Tibial nerve (tissue), 4 donors: ENCODE measurements around the gene XG. TPM values are rescaled to one million over a fixed set of nuclear protein-coding genes. Genes with fewer than 3 reads are reported as not detected.
"Not testable (repeated sequence)": the region's sequence is repeated elsewhere in the genome, so short reads cannot be mapped to it uniquely, and the experiment has no call there.

Experiments
- DNase-seq, 2 donors: peaks; one replicate each; pipeline ENCODE4 v3.0.0-alpha.2; 2019; ENCODE audit warnings: low spot score in 2 of 2
- H3K27ac ChIP-seq, 4 donors: fragments of 200-600 bp; sonication (generic) in 3 of 4; one replicate each; pipeline ENCODE4 v1.5.1; 2017 to 2019; ENCODE audit warnings: mild to moderate bottlenecking in 1 of 4
- H3K27me3 ChIP-seq, 2 donors: fragments of 200-600 bp; sonication (generic) in 1 of 2; one replicate each; pipeline versions ENCODE4 v1.5.1 to v1.6.0; 2017 to 2019
- H3K36me3 ChIP-seq, 3 donors: fragments of 200-600 bp; sonication (generic); one replicate each; pipeline ENCODE4 v1.5.1; 2018 to 2019
- H3K4me1 ChIP-seq, 4 donors: fragments of 200-600 bp; sonication (generic) in 3 of 4; one replicate each; pipeline ENCODE4 v1.5.1; 2017 to 2019
- H3K4me3 ChIP-seq, 4 donors: fragments of 200-600 bp; sonication (generic) in 3 of 4; one replicate each; pipeline ENCODE4 v1.5.1; 2017 to 2019; ENCODE audit warnings: mild to moderate bottlenecking in 1 of 4, moderate library complexity in 1 of 4
- H3K9me3 ChIP-seq, 4 donors: fragments of 200-600 bp; sonication (generic) in 3 of 4; one replicate each; pipeline ENCODE4 v1.5.1; 2017 to 2019
- CTCF ChIP-seq, 5 experiments: fragments of 200-600 bp in 3 of 5; fragments of 450-650 bp in 2 of 5; sonication (generic) in 3 of 5; IDR thresholded peaks; one replicate each; pipeline ENCODE4 v1.5.1; 2016 to 2019; ENCODE audit warnings: antibody characterized with exemption in 5 of 5, mild to moderate bottlenecking in 3 of 5, moderate library complexity in 2 of 5
- EP300 ChIP-seq, 2 donors: sonication (generic); formaldehyde crosslinking; IDR thresholded peaks; one replicate each; pipeline ENCODE4 v1.6.1; 2017; ENCODE audit warnings: antibody characterized with exemption in 2 of 2, mild to moderate bottlenecking in 1 of 2
- POLR2A ChIP-seq, 2 donors: fragments of 450-650 bp; IDR thresholded peaks; one replicate each; pipeline ENCODE4 v1.6.1; 2017; ENCODE audit warnings: antibody characterized with exemption in 2 of 2, mild to moderate bottlenecking in 2 of 2, moderate library complexity in 2 of 2
- WGBS, 2 donors: methylation state at CpG; one replicate each; pipeline ENCODE4 v1.1.5; 2018; 5-methylcytosine and 5-hydroxymethylcytosine counted together
- total RNA-seq, 4 donors: library from RNA; depleted of rRNA; stranded (reverse); fragments of >200 nt; gene quantifications; one replicate each; pipeline ENCODE4 v1.1.0, GENCODE V29; 2016

The XG gene
- total RNA-seq, 4 donors from 2014 or later, result 1.2 to 5.1 (median 3.1) TPM

- 59 to 61% methylated on average over 5 of the region's 5 CpGs for WGBS, 2 donors
- no peak for TF ChIP-seq POLR2A (IDR thresholded peaks at IDR 0.05)
- TF ChIP-seq CTCF (IDR thresholded peaks at IDR 0.05), result no peak
- no peak for TF ChIP-seq EP300 (IDR thresholded peaks at IDR 0.05)
- H3K9me3 ChIP-seq, result peaks cover 0 to 11% (median 0%) of the 10 kb centered on the region in 4 donors
Measured at GRCh38 chrX:2765549-2765830, 13.7 kb downstream of the XG start.

GRCh38 chrX:2766906-2767305 lies 15.1 kb downstream of the XG start:
- H3K9me3 ChIP-seq, result peaks cover 0 to 11% (median 0%) of the 10 kb centered on the region in 4 donors
- no peaks in the 10 kb centered on the region for H3K4me1 ChIP-seq
- H3K27me3 ChIP-seq, result no peaks in the 10 kb centered on the region
- WGBS, 2 donors, result 75 to 84% methylated on average over 11 of the region's 11 CpGs
- H3K36me3 ChIP-seq, result no peaks in the 10 kb centered on the region
- no peak for DNase-seq
- no peak for TF ChIP-seq CTCF (IDR thresholded peaks at IDR 0.05)
- TF ChIP-seq POLR2A (IDR thresholded peaks at IDR 0.05), result no peak
- TF ChIP-seq EP300 (IDR thresholded peaks at IDR 0.05), result no peak
- H3K4me3 ChIP-seq, result no peak overlapping the region
- H3K27ac ChIP-seq, result no peak overlapping the region

More at GRCh38 chrX:2765549-2765830, 13.7 kb downstream of the XG start:
- no peaks in the 10 kb centered on the region for H3K27me3 ChIP-seq
- no peak for DNase-seq
- H3K36me3 ChIP-seq, result no peaks in the 10 kb centered on the region
- no peak overlapping the region for H3K4me3 ChIP-seq
- H3K27ac ChIP-seq, result no peak overlapping the region
- no peaks in the 10 kb centered on the region for H3K4me1 ChIP-seq

- H3K27ac ChIP-seq, result no peak overlapping the region
- H3K9me3 ChIP-seq, result peaks cover 0 to 11% (median 0%) of the 10 kb centered on the region in 4 donors
- no peaks in the 10 kb centered on the region for H3K36me3 ChIP-seq
- WGBS, 2 donors, result 55 to 62% methylated on average over 20 to 25 of the region's 25 CpGs
- peak; percentile 21 to 32 for DNase-seq
- H3K4me1 ChIP-seq, result no peaks in the 10 kb centered on the region
- no peaks in the 10 kb centered on the region for H3K27me3 ChIP-seq
- TF ChIP-seq POLR2A (IDR thresholded peaks at IDR 0.05), result no peak
- TF ChIP-seq EP300 (IDR thresholded peaks at IDR 0.05), result no peak
- TF ChIP-seq CTCF (IDR thresholded peaks at IDR 0.05), result no peak
- no peak overlapping the region for H3K4me3 ChIP-seq
Measured at GRCh38 chrX:2767631-2768455, 16.0 kb downstream of the XG start.

GRCh38 chrX:2769615-2770014 lies 17.8 kb downstream of the XG start:
- 93 to 100% methylated on average over 1 of the region's 1 CpG for WGBS, 2 donors
- DNase-seq, result no peak
- H3K4me1 ChIP-seq, result no peaks in the 10 kb centered on the region
- H3K27ac ChIP-seq, result no peak overlapping the region
- no peaks in the 10 kb centered on the region for H3K36me3 ChIP-seq
- H3K9me3 ChIP-seq, result peaks cover 0 to 21% (median 0%) of the 10 kb centered on the region in 4 donors
- H3K4me3 ChIP-seq, result no peak overlapping the region
- H3K27me3 ChIP-seq, result no peaks in the 10 kb centered on the region
- TF ChIP-seq POLR2A (IDR thresholded peaks at IDR 0.05) (no peak), CTCF (IDR thresholded peaks at IDR 0.05) (no peak), EP300 (IDR thresholded peaks at IDR 0.05) (no peak)

GRCh38 chrX:2773166-2774055 lies 21.6 kb downstream of the XG start:
- 85% methylated on average over 9 to 10 of the region's 10 CpGs for WGBS, 2 donors
- not testable (repeated sequence) for H3K36me3 ChIP-seq, DNase-seq, H3K27ac ChIP-seq, H3K4me3 ChIP-seq, H3K4me1 ChIP-seq, H3K27me3 ChIP-seq
- H3K9me3 ChIP-seq, result peaks cover 0 to 27% (median 2%) of the 10 kb centered on the region in 4 donors
